Subcutaneous abdominal adipose tissue (tissue), 5 donors: ENCODE measurements around the gene ALK.
"Not testable (repeated sequence)": the region's sequence is repeated elsewhere in the genome, so short reads cannot be mapped to it uniquely, and the experiment has no call there.

ENCODE experiments used
- H3K27ac ChIP-seq: one replicate; pipeline ENCODE4 v1.7.0; 2013; ENCODE audit warnings: low read depth, mild to moderate bottlenecking, inconsistent platforms, low read length, moderate library complexity
- H3K27me3 ChIP-seq, 5 donors: one replicate each; pipeline ENCODE4 v1.7.0; 2013; ENCODE audit warnings: low read length in 5 of 5, inconsistent platforms in 1 of 5; ENCODE audit not compliant: control insufficient read depth in 5 of 5, insufficient read depth in 4 of 5
- H3K36me3 ChIP-seq, 5 donors: one replicate each; pipeline ENCODE4 v1.7.0; 2013; ENCODE audit warnings: low read length in 5 of 5; ENCODE audit not compliant: control insufficient read depth in 5 of 5, insufficient read depth in 5 of 5
- H3K4me1 ChIP-seq, 5 donors: one replicate each; pipeline ENCODE4 v1.7.0; 2013; ENCODE audit warnings: low read length in 5 of 5, mild to moderate bottlenecking in 3 of 5, moderate library complexity in 1 of 5; ENCODE audit not compliant: control insufficient read depth in 5 of 5, insufficient read depth in 5 of 5
- H3K4me3 ChIP-seq, 5 donors: one replicate each; pipeline ENCODE4 v1.7.0; 2013; ENCODE audit warnings: low read length in 5 of 5, low read depth in 1 of 5
- H3K9ac ChIP-seq, 5 donors: one replicate each; pipeline ENCODE4 v1.7.0; 2013; ENCODE audit warnings: low read length in 5 of 5, mild to moderate bottlenecking in 4 of 5, moderate library complexity in 3 of 5
- H3K9me3 ChIP-seq, 5 donors: one replicate each; pipeline ENCODE4 v1.7.0; 2013; ENCODE audit warnings: low read length in 5 of 5; ENCODE audit not compliant: control insufficient read depth in 5 of 5
- donor health status: healthy.
- donor health status: healthy.
- donor health status: healthy.
- donor health status: healthy.
- donor health status: healthy.

The ALK gene

GRCh38 chr2:29829841-29830240 lies 91.5 kb downstream of the ALK start:
- no peak overlapping the region for H3K4me3 ChIP-seq
- H3K9ac ChIP-seq, result no peak overlapping the region
- H3K27me3 ChIP-seq, result peaks cover 0 to 2% (median 0%) of the 10 kb centered on the region in 5 donors
- H3K4me1 ChIP-seq, result no peaks in the 10 kb centered on the region
- H3K27ac ChIP-seq, result no peak overlapping the region
- H3K9me3 ChIP-seq, result peaks cover 0 to 2% (median 0%) of the 10 kb centered on the region in 5 donors
- no peaks in the 10 kb centered on the region for H3K36me3 ChIP-seq

DNA sequence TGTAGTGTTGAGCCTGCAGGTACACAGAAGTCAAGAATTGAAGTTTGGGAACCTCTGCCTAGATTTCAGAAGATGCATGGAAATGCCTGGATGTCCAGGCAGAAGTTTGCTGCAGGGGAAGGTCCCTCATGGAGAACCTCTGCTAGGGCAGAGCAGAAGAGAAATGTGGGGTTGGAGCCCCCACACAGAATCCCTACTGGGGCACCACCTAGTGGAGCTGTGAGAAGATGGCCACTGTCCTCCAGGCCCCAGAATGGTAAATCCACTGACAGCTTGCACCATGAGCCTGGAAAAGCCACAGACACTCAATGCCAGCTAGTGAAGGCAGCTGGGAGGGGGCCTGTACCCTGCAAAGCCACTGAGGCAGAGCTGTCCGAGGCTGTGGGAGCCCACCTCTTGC lies 97.2 kb downstream of the ALK start:
- H3K9me3 ChIP-seq, H3K36me3 ChIP-seq, H3K9ac ChIP-seq, H3K27me3 ChIP-seq, H3K27ac ChIP-seq, H3K4me1 ChIP-seq, H3K4me3 ChIP-seq: not testable (repeated sequence)

GRCh38 chr2:29821591-29821990 lies 99.8 kb downstream of the ALK start:
- Histone ChIP-seq H3K9me3 (no peaks in the 10 kb centered on the region), H3K9ac (no peak overlapping the region), H3K27ac (no peak overlapping the region), H3K4me1 (no peaks in the 10 kb centered on the region), H3K27me3 (peaks cover 0 to 2% (median 0%) of the 10 kb centered on the region in 5 donors), H3K4me3 (no peak overlapping the region), H3K36me3 (no peaks in the 10 kb centered on the region)

GRCh38 chr2:29819570-29819969 lies 101.8 kb downstream of the ALK start:
- no peaks in the 10 kb centered on the region for H3K36me3 ChIP-seq
- H3K27me3 ChIP-seq, result peaks cover 0 to 2% (median 0%) of the 10 kb centered on the region in 5 donors
- no peaks in the 10 kb centered on the region for H3K4me1 ChIP-seq
- H3K4me3 ChIP-seq, result no peak overlapping the region
- no peak overlapping the region for H3K9ac ChIP-seq
- H3K9me3 ChIP-seq, result no peaks in the 10 kb centered on the region
- H3K27ac ChIP-seq, result no peak overlapping the region

- Histone ChIP-seq H3K27me3 (peaks cover 0 to 2% (median 0%) of the 10 kb centered on the region in 5 donors), H3K27ac (no peak overlapping the region), H3K9ac (no peak overlapping the region), H3K4me1 (no peaks in the 10 kb centered on the region), H3K36me3 (no peaks in the 10 kb centered on the region), H3K9me3 (no peaks in the 10 kb centered on the region), H3K4me3 (no peak overlapping the region)
Measured at GRCh38 chr2:29817801-29818680, 103.3 kb downstream of the ALK start.

- Histone ChIP-seq H3K4me1 (no peaks in the 10 kb centered on the region), H3K9me3 (no peaks in the 10 kb centered on the region), H3K27me3 (peaks cover 0 to 2% (median 0%) of the 10 kb centered on the region in 5 donors), H3K36me3 (no peaks in the 10 kb centered on the region), H3K4me3 (no peak overlapping the region), H3K9ac (no peak overlapping the region), H3K27ac (no peak overlapping the region)
Measured at GRCh38 chr2:29817299-29817698, 104.1 kb downstream of the ALK start.

GRCh38 chr2:29816651-29817050 lies 104.7 kb downstream of the ALK start:
- Histone ChIP-seq H3K9ac (no peak overlapping the region), H3K36me3 (no peaks in the 10 kb centered on the region), H3K4me3 (no peak overlapping the region), H3K4me1 (no peaks in the 10 kb centered on the region), H3K9me3 (no peaks in the 10 kb centered on the region), H3K27ac (no peak overlapping the region), H3K27me3 (peaks cover 0 to 7% (median 0%) of the 10 kb centered on the region in 5 donors)

GRCh38 chr2:29811378-29811777 lies 110.0 kb downstream of the ALK start:
- Histone ChIP-seq H3K4me1 (no peaks in the 10 kb centered on the region), H3K27me3 (peaks cover 0 to 5% (median 3%) of the 10 kb centered on the region in 5 donors), H3K36me3 (no peaks in the 10 kb centered on the region), H3K27ac (no peak overlapping the region), H3K9me3 (no peaks in the 10 kb centered on the region), H3K4me3 (no peak overlapping the region), H3K9ac (no peak overlapping the region)

GRCh38 chr2:29810956-29811355 lies 110.4 kb downstream of the ALK start:
- peaks cover 0 to 2% (median 0%) of the 10 kb centered on the region in 5 donors for H3K9me3 ChIP-seq
- peaks cover 0 to 5% (median 3%) of the 10 kb centered on the region in 5 donors for H3K27me3 ChIP-seq
- no peak overlapping the region for H3K4me3 ChIP-seq
- H3K36me3 ChIP-seq, result no peaks in the 10 kb centered on the region
- H3K27ac ChIP-seq, result no peak overlapping the region
- H3K4me1 ChIP-seq, result no peaks in the 10 kb centered on the region
- H3K9ac ChIP-seq, result no peak overlapping the region

- no peak overlapping the region for H3K4me3 ChIP-seq
- H3K27ac ChIP-seq, result no peak overlapping the region
- no peak overlapping the region for H3K9ac ChIP-seq
- peaks cover 0 to 5% (median 0%) of the 10 kb centered on the region in 5 donors for H3K9me3 ChIP-seq
- H3K4me1 ChIP-seq, result no peaks in the 10 kb centered on the region
- peaks cover 0 to 9% (median 3%) of the 10 kb centered on the region in 5 donors for H3K27me3 ChIP-seq
- H3K36me3 ChIP-seq, result no peaks in the 10 kb centered on the region
Measured at GRCh38 chr2:29808321-29808720, 113.1 kb downstream of the ALK start.
